Measurements from ENCODE around the gene H1-8. TPM values are rescaled to one million over a fixed set of nuclear protein-coding genes. Genes with fewer than 3 reads are reported as not detected.
A peak's percentile ranks its signal among the peaks of the same experiment; 100 is the strongest.

The H1-8 gene
- total RNA-seq, 4 donors from 2014 or later = not detected

DNA sequence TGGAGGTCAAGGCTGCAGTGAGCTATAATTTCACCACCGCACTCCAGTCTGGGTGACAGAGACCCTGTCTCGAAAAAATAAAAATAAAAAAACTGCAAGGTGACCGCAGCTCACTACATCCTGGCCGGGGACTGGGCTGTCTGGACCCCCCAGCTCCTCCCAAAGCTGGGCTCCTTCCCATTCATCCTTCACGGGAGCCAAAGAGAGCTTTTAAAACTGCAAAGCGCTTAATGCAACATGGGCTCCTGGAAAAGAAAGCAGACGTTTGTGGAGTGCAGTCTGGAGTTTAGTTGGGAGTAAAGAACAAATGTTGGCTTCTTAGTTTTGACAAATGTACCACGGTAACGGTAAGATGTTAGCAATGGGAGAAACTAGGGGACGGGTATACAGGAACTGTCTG is 51.4 kb downstream of the H1-8 start:
- ATAC-seq (no peak), DNase-seq (no peak)
- TF ChIP-seq, protein P1, sequence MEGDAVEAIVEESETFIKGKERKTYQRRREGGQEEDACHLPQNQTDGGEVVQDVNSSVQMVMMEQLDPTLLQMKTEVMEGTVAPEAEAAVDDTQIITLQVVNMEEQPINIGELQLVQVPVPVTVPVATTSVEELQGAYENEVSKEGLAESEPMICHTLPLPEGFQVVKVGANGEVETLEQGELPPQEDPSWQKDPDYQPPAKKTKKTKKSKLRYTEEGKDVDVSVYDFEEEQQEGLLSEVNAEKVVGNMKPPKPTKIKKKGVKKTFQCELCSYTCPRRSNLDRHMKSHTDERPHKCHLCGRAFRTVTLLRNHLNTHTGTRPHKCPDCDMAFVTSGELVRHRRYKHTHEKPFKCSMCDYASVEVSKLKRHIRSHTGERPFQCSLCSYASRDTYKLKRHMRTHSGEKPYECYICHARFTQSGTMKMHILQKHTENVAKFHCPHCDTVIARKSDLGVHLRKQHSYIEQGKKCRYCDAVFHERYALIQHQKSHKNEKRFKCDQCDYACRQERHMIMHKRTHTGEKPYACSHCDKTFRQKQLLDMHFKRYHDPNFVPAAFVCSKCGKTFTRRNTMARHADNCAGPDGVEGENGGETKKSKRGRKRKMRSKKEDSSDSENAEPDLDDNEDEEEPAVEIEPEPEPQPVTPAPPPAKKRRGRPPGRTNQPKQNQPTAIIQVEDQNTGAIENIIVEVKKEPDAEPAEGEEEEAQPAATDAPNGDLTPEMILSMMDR (IDR thresholded peaks at IDR 0.05 in 4 of 5, conservative IDR thresholded peaks at IDR 0.05 in 1 of 5) = no peak
- TF ChIP-seq POLR2A (IDR thresholded peaks at IDR 0.05) = no peak
- intact Hi-C loops (cut with DNase I; ENCODE audit: low total_unique reads) = loop anchor here (5.0 kb wide), 1 partner anchor 37 kb away; no protein-coding TSS in a partner anchor
- peaks cover 74 to 82% of the 10 kb centered on the region in 2 donors for H3K4me1 ChIP-seq
- H3K27me3 ChIP-seq = no peaks in the 10 kb centered on the region
- H3K9me3 ChIP-seq = no peaks in the 10 kb centered on the region
- in situ Hi-C loops (cut with MboI; ENCODE audit: low sequenced_read_pairs in 4 of 4) = no loop called here
- peak overlapping the region; percentile 68 to 86 (median 81) for H3K27ac ChIP-seq
- no peak overlapping the region for H3K4me3 ChIP-seq
- H3K36me3 ChIP-seq = no peaks in the 10 kb centered on the region

DNA sequence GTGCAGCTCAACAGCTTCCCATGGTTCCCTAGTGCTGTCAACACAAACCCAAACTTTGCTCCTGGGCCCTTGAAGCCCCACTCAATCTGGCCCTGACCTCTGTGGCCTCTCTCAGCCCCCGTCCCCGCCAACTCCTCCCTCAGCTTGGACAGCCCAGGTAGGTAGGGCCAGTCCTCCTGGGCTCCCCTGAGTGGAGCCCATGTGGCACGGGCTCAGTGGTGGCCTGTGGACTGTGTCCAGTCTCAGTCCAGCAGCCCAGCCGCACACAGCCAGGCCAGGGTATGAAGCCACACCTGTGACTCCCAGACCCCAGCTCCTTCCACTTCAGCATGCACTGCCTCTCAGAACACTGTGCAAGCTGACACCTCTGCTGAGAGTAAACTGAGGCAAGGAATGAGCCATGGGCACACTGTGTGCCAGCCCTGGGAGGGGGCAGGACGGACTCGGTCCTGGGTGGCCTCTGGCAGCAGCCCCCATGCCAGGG is 52.0 kb downstream of the H1-8 start:
- intact Hi-C loops (cut with DNase I; ENCODE audit: low total_unique reads) = loop anchor here (5.0 kb wide), 2 partner anchors 38 to 93 kb away; no protein-coding TSS in a partner anchor
- peaks cover 79 to 84% of the 10 kb centered on the region in 2 donors for H3K4me1 ChIP-seq
- in situ Hi-C loops (cut with MboI; ENCODE audit: low sequenced_read_pairs in 4 of 4) = no loop called here
- ATAC-seq (no peak), DNase-seq (no peak)
- H3K36me3 ChIP-seq = no peaks in the 10 kb centered on the region
- H3K27me3 ChIP-seq = no peaks in the 10 kb centered on the region
- no peaks in the 10 kb centered on the region for H3K9me3 ChIP-seq
- H3K27ac ChIP-seq = peak overlapping the region; percentile 68 to 86 (median 81)
- H3K4me3 ChIP-seq = no peak overlapping the region
- TF ChIP-seq, protein P1 (IDR thresholded peaks at IDR 0.05 in 4 of 5, conservative IDR thresholded peaks at IDR 0.05 in 1 of 5) = no peak
- no peak for TF ChIP-seq POLR2A (IDR thresholded peaks at IDR 0.05)

DNA sequence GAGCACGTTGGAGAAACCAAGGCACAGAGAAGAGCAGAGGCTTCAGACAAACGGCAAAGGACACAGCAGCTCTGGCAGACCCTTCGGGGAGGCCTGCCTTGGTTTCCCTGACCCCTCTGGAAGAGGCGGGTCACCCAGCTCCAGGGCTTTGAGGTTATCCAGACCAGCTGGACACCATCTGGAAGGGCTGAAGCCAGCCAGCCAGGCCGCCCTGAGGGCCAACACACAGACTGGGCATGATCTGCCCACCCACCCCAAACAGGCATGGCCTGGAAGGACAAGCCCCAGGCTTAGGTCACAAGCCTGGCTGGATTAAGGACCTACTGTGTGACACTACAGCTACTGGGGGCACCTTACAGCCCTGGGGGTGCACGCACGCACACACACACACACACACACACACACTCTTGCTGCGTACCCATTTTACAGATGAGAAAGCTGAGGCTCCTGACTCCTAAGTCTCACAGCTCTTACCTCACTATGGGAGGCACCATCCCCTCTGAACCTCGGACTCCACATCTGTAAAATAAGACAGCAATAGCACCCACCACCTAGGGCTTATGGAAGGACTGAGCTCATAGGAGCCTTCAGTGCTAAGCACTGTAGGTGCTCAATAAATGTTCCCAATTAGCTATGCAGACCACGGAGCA is 52.7 kb downstream of the H1-8 start:
- in situ Hi-C loops (cut with MboI; ENCODE audit: low sequenced_read_pairs in 4 of 4) = no loop called here
- Histone ChIP-seq H3K4me1 (peaks cover 76 to 83% of the 10 kb centered on the region in 2 donors), H3K27ac (peak overlapping the region; percentile 68 to 86 (median 81)), H3K36me3 (no peaks in the 10 kb centered on the region), H3K9me3 (no peaks in the 10 kb centered on the region), H3K4me3 (peak overlapping the region in 2 of 4 donors; percentile 22 to 32), H3K27me3 (no peaks in the 10 kb centered on the region)
- DNase-seq (no peak), ATAC-seq (no peak)
- intact Hi-C loops (cut with DNase I; ENCODE audit: low total_unique reads) = loop anchor here (5.0 kb wide), 1 partner anchor 93 kb away; no protein-coding TSS in a partner anchor
- TF ChIP-seq, protein P1 (IDR thresholded peaks at IDR 0.05 in 4 of 5, conservative IDR thresholded peaks at IDR 0.05 in 1 of 5) = no peak
- TF ChIP-seq POLR2A (IDR thresholded peaks at IDR 0.05) = no peak

DNA sequence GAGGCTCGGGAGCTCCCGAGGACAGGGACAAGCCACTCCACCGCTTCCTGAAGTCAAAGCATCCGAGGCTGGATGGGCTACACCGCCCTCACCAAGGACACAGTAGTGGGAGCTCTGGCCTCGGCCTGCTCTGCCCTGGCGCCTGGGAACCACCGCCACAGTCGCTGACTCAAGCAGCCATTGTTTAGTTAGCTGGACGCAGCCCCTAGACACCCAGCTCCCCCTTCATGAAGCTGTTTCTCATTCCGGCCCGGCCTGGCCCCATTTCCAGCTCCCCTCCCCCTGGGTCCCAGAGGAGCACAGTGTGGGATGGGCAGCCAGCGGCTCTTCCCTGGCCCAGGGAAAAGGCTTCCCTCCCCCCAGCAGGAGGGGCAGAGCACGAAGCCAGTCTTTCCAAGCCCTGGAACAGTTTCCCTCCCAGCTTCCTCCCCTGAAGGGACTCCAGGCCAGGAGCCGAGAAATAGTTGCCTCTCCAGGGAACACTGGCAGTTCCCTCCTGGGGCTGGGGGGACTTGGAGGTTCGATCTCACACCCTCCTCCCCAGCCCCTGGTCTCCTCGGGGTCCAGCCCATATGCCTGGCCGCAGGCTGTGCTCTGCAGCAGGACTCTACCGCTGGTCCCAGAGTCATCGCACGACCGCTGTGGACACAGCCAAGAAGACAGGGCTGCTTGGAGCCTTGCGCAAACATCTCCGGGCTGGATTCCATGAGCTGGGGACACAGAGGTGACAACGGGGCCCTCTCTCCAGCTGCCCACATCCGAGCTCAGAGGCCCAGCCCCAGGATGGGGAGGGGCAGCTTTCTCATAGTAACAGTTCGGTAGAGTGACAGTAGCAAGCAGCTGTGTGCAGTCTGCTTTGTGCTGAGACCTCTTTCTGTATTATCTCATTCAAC is 53.5 kb downstream of the H1-8 start:
- Histone ChIP-seq H3K4me3 (peak overlapping the region in 3 of 4 donors; percentile 0 to 32 (median 22)), H3K4me1 (peaks cover 70 to 81% of the 10 kb centered on the region in 2 donors), H3K27ac (peak overlapping the region; percentile 68 to 86 (median 81)), H3K9me3 (no peaks in the 10 kb centered on the region), H3K27me3 (no peaks in the 10 kb centered on the region), H3K36me3 (no peaks in the 10 kb centered on the region)
- in situ Hi-C loops (cut with MboI; ENCODE audit: low sequenced_read_pairs in 4 of 4) (no loop called here), intact Hi-C loops (cut with DNase I; ENCODE audit: low total_unique reads) (loop anchor here (5.0 kb wide), 1 partner anchor 94 kb away; no protein-coding TSS in a partner anchor)
- DNase-seq (peak; percentile 88 to 96), ATAC-seq (peak; percentile 90 to 91)
- peak in 1 of 2 donors; percentile 29 for TF ChIP-seq POLR2A (IDR thresholded peaks at IDR 0.05)
- TF ChIP-seq, protein P1 (IDR thresholded peaks at IDR 0.05 in 4 of 5, conservative IDR thresholded peaks at IDR 0.05 in 1 of 5) = no peak

Data from gastrocnemius medialis (tissue), 4 donors.